ENCODE results near the gene SYTL1. TPM values are rescaled to one million over a fixed set of nuclear protein-coding genes. Genes with fewer than 3 reads are reported as not detected.

SYTL1 gene
- total RNA-seq, 2 experiments from 2014 or later: 27.3 to 30.4 TPM

DNA sequence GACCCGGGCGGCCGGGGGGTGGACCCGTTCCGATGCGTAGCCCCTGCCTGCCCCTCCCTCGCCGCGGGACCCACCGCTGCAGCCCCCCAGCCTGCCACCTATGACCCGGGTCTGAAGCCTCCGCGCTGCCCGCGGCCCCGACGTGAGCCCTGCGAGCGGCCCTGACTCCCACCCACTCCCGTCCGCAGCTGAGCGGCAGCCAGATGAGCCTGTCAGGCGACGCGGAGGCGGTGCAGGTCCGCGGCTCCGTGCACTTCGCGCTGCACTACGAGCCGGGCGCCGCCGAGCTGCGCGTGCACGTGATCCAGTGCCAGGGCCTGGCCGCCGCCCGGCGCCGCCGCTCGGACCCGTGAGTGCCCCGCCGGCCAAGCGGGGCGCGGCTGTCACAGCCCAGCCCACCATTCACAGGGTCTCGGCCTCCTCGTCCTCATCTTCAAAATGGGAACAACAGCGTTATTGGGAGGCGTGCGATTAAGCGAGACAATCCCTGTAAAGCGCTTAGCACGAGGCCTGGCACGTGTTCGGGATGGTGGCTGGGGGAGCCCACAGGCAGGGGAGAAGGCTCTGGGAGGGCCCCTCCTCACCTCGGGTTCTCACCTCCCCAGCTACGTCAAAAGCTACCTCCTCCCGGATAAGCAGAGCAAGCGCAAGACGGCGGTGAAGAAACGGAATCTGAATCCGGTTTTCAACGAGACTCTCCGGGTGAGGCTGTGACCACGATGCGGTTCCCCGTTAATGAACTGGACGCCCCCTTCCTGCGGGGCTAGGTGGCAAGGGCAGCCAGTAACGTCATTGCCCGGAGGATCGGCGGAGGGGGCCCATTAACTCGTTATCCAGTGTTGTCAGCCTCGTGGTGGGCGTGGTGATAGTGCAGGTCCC is 8.2 kb downstream of the SYTL1 start:
- peaks cover 13% of the 10 kb centered on the region for H3K4me1 Mint-ChIP-seq (ENCODE audit: low read depth)
- H3K36me3 Mint-ChIP-seq: peaks cover 1% of the 10 kb centered on the region
- CTCF ChIA-PET: interaction anchor here (1.2 to 2.4 kb wide), 4 partner anchors 17 to 54 kb away, joined by 3 to 10 read pairs (median 6); partner anchors contain the start of gene MAP3K6
- intact Hi-C loops (cut with micrococcal nuclease): no loop called here
- no peak overlapping the region for H3K27ac Mint-ChIP-seq
- peak; percentile 24 for DNase-seq
- H3K27me3 Mint-ChIP-seq: no peaks in the 10 kb centered on the region
- H3K4me3 Mint-ChIP-seq: no peak overlapping the region
- H3K9me3 Mint-ChIP-seq: no peaks in the 10 kb centered on the region
- POLR2A ChIA-PET: interaction anchor here (1.2 kb wide), 1 partner anchor 16 kb away, joined by 5 read pairs; no protein-coding TSS in a partner anchor

DNA sequence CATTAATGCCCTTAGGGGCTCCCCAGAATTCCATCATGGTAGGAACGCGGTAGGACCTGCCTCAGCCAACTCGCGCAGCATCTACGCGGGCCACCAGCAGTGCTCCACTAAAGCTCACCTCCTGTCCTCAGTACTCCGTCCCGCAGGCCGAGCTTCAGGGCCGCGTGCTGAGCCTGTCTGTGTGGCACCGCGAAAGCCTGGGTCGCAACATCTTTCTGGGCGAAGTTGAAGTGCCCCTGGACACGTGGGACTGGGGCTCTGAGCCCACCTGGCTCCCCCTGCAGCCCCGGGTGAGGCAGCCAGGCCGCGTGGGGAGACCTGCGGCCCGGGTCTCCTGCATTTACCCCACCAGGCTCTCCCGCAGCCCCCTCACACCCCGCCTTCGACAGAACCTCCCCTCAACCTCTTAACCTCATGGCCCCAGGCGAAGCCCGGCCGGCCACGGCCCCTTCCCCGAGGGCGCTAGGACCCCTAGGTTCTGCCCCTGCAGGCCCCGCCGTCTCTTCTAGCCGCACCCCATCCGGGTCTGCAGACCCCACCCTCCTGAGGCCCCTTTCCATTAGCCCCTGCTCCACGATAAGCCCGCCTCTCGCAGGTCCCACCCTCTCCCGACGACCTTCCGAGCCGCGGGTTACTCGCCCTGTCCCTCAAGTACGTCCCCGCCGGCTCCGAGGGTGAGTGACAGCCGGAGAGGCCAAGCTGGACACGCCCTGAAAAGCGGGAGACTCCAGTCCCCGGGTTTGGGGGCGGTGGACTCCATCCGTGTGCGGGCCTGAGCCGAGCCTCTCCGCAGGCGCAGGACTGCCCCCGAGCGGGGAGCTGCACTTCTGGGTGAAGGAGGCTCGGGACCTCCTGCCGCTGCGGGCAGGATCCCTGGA is 9.1 kb downstream of the SYTL1 start:
- POLR2A ChIA-PET: no interaction called here
- Mint-ChIP-seq H3K4me3 (no peak overlapping the region), H3K4me1 (ENCODE audit: low read depth) (peaks cover 18% of the 10 kb centered on the region), H3K27ac (no peak overlapping the region), H3K27me3 (no peaks in the 10 kb centered on the region), H3K9me3 (no peaks in the 10 kb centered on the region), H3K36me3 (peaks cover 1% of the 10 kb centered on the region)
- CTCF ChIA-PET: interaction anchor here (0.8 to 2.4 kb wide), 5 partner anchors 16 to 55 kb away, joined by 4 to 10 read pairs (median 5); partner anchors contain the start of gene MAP3K6
- intact Hi-C loops (cut with micrococcal nuclease): no loop called here
- DNase-seq: no peak

DNA sequence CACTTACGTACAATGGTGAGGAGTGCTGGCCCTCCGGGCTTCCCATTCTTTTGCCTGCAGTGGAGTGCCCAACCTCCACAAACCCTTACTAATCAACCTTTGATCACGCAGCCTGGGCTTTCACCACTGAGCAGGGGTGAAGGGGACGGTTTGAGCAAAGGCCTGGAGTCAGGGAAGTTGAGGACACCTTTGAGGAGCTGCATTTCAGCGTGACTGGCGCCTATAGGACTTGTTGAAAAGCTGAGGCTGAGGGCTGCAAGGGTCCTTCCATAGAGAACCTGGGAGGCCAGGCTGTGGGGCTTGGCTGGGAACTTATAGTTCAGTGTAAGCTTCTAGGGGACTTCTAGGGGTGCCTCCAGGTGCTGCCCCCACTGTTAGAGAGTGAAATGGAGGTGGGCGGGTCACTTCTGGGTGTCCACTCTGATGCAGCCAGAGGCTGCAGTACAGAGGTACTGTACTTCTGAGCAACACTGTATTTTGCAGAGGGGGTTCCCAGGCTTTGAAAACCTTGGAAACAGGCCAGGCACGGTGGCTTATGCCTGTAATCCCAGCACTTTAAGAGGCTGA is 9.8 kb downstream of the SYTL1 start:
- no peak overlapping the region for H3K4me3 Mint-ChIP-seq
- H3K36me3 Mint-ChIP-seq: peaks cover 1% of the 10 kb centered on the region
- peaks cover 21% of the 10 kb centered on the region for H3K4me1 Mint-ChIP-seq (ENCODE audit: low read depth)
- intact Hi-C loops (cut with micrococcal nuclease): no loop called here
- ChIA-PET POLR2A (no interaction called here), CTCF (interaction anchor here (0.8 to 1.6 kb wide), 3 partner anchors 18 to 55 kb away, joined by 4 to 5 read pairs (median 5); no protein-coding TSS in a partner anchor)
- no peak overlapping the region for H3K27ac Mint-ChIP-seq
- no peaks in the 10 kb centered on the region for H3K9me3 Mint-ChIP-seq
- DNase-seq: no peak
- H3K27me3 Mint-ChIP-seq: no peaks in the 10 kb centered on the region

DNA sequence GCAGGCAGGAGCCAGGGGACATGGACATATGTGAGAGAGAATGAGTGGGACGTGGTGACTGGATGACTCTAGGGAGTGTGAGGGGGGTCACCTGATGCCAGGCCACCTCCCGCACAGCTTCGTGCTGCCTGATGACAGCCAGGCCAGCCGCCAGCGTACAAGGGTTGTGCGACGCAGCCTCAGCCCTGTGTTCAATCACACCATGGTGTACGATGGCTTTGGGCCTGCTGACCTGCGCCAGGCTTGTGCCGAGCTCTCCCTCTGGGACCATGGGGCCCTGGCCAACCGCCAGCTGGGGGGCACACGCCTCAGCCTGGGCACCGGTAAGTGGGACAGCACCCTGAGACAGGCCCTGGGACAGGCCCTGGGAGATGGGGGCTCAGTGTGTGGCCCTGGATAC is 11.3 kb downstream of the SYTL1 start:
- Mint-ChIP-seq H3K4me3 (no peak overlapping the region), H3K27ac (no peak overlapping the region), H3K9me3 (no peaks in the 10 kb centered on the region), H3K27me3 (no peaks in the 10 kb centered on the region), H3K4me1 (ENCODE audit: low read depth) (peaks cover 30% of the 10 kb centered on the region), H3K36me3 (no peaks in the 10 kb centered on the region)
- intact Hi-C loops (cut with micrococcal nuclease): no loop called here
- no peak for DNase-seq
- CTCF ChIA-PET: interaction anchor here (1.1 to 7.1 kb wide), 3 partner anchors 11 to 41 kb away, joined by 3 to 80 read pairs (median 16); partner anchors contain the start of gene SYTL1
- POLR2A ChIA-PET: interaction anchor here (1.2 kb wide), 1 partner anchor 12 kb away, joined by 4 read pairs; no protein-coding TSS in a partner anchor

DNA sequence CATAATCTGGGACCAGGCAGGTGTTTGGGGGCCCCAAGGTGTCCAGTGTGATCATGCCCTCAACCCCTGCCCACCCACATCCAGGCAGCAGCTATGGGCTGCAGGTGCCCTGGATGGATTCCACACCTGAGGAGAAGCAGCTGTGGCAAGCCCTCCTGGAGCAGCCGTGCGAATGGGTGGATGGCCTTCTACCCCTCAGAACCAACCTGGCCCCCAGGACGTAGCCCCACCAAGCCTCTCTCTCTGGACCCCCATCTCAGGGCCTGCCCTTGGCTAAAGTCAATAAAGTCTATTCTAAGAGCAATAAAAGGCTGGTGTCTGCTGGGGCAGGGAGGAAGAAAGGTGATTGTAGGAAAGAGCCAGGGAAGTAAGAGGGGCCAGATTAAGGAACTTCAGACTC is 11.8 kb downstream of the SYTL1 start:
- H3K27ac Mint-ChIP-seq: no peak overlapping the region
- no peak for DNase-seq
- no peaks in the 10 kb centered on the region for H3K36me3 Mint-ChIP-seq
- ChIA-PET POLR2A (no interaction called here), CTCF (interaction anchor here (0.6 to 7.1 kb wide), 5 partner anchors 11 to 48 kb away, joined by 3 to 80 read pairs (median 3); partner anchors contain the start of genes MAP3K6 and SYTL1)
- H3K4me1 Mint-ChIP-seq (ENCODE audit: low read depth): peaks cover 30% of the 10 kb centered on the region
- no peaks in the 10 kb centered on the region for H3K27me3 Mint-ChIP-seq
- intact Hi-C loops (cut with micrococcal nuclease): no loop called here
- no peak overlapping the region for H3K4me3 Mint-ChIP-seq
- H3K9me3 Mint-ChIP-seq: no peaks in the 10 kb centered on the region

DNA sequence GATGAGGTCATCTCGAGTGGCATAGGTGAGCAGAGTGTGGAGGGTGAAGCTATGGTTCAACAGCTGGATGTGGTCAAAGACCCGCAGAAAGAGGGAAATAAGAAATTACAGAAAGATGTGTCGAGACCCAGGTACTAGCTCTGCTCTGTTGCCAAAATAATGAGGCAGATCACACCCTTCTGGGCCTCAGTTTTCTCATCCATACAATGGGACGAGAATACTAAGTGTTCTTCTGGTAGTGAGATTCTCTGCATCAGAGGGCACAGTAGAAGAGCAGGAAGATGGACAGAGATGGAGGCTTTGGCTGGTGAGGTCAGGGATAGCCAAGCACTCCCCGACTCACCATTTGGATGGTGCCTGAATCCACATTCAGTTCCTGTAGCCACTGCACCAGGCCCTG is 13.9 kb downstream of the SYTL1 start:
- Mint-ChIP-seq H3K9me3 (no peaks in the 10 kb centered on the region), H3K27me3 (no peaks in the 10 kb centered on the region), H3K27ac (peak overlapping the region; percentile 23), H3K4me1 (ENCODE audit: low read depth) (peaks cover 43% of the 10 kb centered on the region), H3K36me3 (no peaks in the 10 kb centered on the region), H3K4me3 (no peak overlapping the region)
- ChIA-PET CTCF (interaction anchor here (1.3 to 7.1 kb wide), 8 partner anchors 10 to 61 kb away, joined by 3 to 80 read pairs (median 36); partner anchors contain the start of genes MAP3K6 and SYTL1), POLR2A (no interaction called here)
- intact Hi-C loops (cut with micrococcal nuclease): loop anchor here (2.0 kb wide), 1 partner anchor 13 kb away; the partner anchor contains the start of gene SYTL1
- DNase-seq: no peak

DNA sequence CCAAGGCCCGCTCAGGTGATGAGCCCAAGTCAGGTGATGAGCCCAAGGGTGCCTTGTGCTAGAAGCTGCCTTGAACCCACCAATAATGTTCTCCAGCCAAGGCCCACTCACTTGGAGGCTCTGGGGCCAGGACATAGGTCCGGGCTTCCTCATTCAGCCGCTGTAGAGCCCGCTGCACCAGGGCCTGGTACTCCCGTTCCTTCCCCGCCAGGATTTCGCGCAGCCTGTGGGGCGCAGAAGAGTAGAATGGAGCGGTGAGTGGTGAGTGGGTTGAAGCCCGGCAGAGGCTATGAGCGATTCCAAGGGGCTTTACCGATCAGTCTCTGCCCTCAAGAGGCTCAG is 14.4 kb downstream of the SYTL1 start:
- Mint-ChIP-seq H3K4me3 (peak overlapping the region; percentile 68), H3K27ac (peak overlapping the region; percentile 8), H3K27me3 (no peaks in the 10 kb centered on the region), H3K9me3 (no peaks in the 10 kb centered on the region), H3K4me1 (ENCODE audit: low read depth) (peaks cover 43% of the 10 kb centered on the region), H3K36me3 (no peaks in the 10 kb centered on the region)
- CTCF ChIA-PET: interaction anchor here (0.6 to 7.1 kb wide), 13 partner anchors 10 to 450 kb away, joined by 3 to 80 read pairs (median 26); partner anchors contain the start of genes GPR3, MAP3K6 and SYTL1
- POLR2A ChIA-PET: interaction anchor here (2.0 kb wide), 1 partner anchor 10 kb away, joined by 11 read pairs; the partner anchor contains the start of gene MAP3K6
- intact Hi-C loops (cut with micrococcal nuclease): loop anchor here (2.0 kb wide), 1 partner anchor 13 kb away; the partner anchor contains the start of gene SYTL1
- no peak for DNase-seq

DNA sequence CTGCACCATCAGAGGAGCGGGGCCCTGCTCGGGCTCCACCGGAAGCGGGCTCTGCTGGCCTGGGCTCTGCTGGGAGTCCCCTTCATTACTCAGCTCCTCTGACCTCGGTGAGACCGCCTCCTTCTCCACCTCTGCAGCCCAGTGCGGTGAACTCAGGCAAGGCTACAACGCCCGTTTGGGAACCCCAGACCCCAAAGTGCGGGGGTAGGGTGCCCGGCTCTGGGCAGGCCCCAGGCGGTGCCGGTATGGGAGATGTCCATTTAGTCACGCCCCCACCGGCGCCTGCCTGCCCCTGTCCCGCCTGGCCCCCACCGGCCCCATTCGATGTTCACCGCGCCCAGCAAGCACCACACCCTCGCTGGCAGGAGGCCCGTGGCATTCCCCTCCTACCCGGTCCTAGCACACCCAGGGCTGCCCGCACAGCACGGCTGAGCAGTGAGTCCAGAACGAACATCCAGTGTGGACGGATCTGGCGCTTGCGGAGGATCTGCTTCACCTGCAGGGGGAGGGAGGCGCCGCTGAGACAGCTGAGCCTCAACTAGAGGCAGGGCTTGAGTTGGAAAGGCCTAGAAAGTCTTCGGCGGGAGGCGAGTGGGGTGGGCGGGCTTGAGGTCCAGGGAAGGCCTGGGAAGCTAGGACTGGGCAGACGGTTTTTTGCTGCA is 14.9 kb downstream of the SYTL1 start:
- H3K4me1 Mint-ChIP-seq (ENCODE audit: low read depth): peaks cover 43% of the 10 kb centered on the region

DNA sequence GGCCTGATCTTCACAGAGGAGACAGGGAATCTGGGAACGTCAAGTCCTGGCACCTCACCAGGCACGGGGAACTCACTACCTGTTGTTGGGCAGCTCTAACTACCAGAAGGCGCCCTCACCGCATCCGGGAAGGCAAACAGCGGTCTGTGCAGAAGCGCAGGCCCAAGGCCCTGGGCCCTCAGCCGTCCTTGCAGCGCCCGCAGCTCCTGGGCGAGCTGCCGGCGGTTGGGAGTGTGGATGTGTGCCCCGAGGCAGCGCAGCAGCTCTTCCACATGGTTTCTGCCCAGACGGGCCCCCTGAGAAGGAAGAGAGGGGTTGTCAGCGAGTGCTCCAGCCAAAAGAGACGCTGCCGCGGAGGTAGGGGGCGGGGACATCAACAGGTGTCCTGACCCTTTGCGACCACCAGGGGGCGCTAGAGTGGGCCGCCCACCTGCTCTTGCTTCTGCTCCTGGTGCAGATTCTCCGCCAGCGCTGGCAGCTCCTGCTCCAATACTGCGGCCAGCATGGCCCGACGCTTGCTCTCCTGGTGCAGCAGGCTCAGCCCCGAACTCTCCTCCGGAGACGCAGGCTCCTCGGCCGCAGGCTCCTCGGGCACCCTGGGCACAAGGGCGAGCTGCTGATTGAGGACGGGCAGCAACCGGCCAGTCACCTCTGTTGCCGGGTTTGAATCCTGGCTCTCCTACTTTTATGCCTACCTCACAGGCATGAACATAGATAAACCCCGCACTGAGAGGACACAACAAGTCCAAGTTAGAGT is 15.6 kb downstream of the SYTL1 start:
- Mint-ChIP-seq H3K27me3 (no peaks in the 10 kb centered on the region), H3K27ac (peak overlapping the region; percentile 81), H3K36me3 (no peaks in the 10 kb centered on the region), H3K4me1 (ENCODE audit: low read depth) (peaks cover 43% of the 10 kb centered on the region), H3K4me3 (peak overlapping the region; percentile 68), H3K9me3 (no peaks in the 10 kb centered on the region)
- ChIA-PET POLR2A (interaction anchor here (2.0 kb wide), 1 partner anchor 8 kb away, joined by 11 read pairs; the partner anchor contains the start of gene MAP3K6), CTCF (interaction anchor here (0.6 to 7.1 kb wide), 28 partner anchors 9 to 697 kb away, joined by 3 to 80 read pairs (median 7); partner anchors contain the start of genes AHDC1, CD164L2, GPR3 and IFI6)
- intact Hi-C loops (cut with micrococcal nuclease): loop anchor here (1.0 to 2.0 kb wide), 2 partner anchors 15 to 35 kb away; partner anchors contain the start of genes GPR3 and SYTL1
- DNase-seq: peak; percentile 89

More for the DNA sequence above, 14.9 kb downstream of the SYTL1 start:
- H3K9me3 Mint-ChIP-seq: no peaks in the 10 kb centered on the region
- no peaks in the 10 kb centered on the region for H3K27me3 Mint-ChIP-seq
- DNase-seq: peak; percentile 69
- H3K36me3 Mint-ChIP-seq: no peaks in the 10 kb centered on the region
- POLR2A ChIA-PET: interaction anchor here (2.0 kb wide), 1 partner anchor 9 kb away, joined by 11 read pairs; the partner anchor contains the start of gene MAP3K6
- intact Hi-C loops (cut with micrococcal nuclease): loop anchor here (1.0 to 2.0 kb wide), 2 partner anchors 14 to 36 kb away; partner anchors contain the start of genes GPR3 and SYTL1
- peak overlapping the region; percentile 68 for H3K4me3 Mint-ChIP-seq
- CTCF ChIA-PET: interaction anchor here (0.6 to 7.1 kb wide), 26 partner anchors 9 to 450 kb away, joined by 3 to 80 read pairs (median 8); partner anchors contain the start of genes AHDC1, CD164L2, GPR3 and IFI6
- H3K27ac Mint-ChIP-seq: peak overlapping the region; percentile 81
